VCaP (cell line): Measurements from ENCODE around the gene KCP.
A peak's percentile ranks its signal among the peaks of the same experiment; 100 is the strongest.

ENCODE experiments used
- H3K27ac ChIP-seq: fragments of 450-650 bp; 2 replicates; pipeline ENCODE4 v1.5.1; 2017
- CTCF ChIP-seq: fragments of 450-650 bp; conservative IDR thresholded peaks from 2 replicates; pipeline ENCODE4 v1.5.1; 2017; ENCODE audit warnings: mild to moderate bottlenecking, moderate library complexity

The KCP gene

DNA sequence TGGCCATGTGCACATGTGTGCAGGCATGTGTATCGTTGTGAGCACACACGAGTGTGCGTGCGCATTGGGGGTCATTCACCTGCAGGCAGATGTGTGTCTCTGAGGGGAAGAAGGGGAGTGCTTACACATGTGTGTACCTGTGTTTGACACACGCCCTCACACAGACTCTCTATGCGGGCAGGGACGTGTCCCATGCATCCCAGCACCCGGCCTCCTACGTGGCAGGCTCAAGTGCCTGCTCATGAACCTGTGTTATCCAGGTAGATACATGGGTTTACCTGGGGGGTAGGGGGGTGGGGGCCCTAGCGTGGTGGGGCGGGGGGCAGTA lies 18.6 kb downstream of the KCP start:
- H3K27ac ChIP-seq = no peak overlapping the region
- TF ChIP-seq CTCF = no peak

GRCh38 chr7:128891110-128891941 lies 19.2 kb downstream of the KCP start:
- H3K27ac ChIP-seq = peak overlapping the region; percentile 30; the same call in 1 of the 2 replicates
- peak; percentile 50 for TF ChIP-seq CTCF

- H3K27ac ChIP-seq = peak overlapping the region; percentile 30; the same call in 1 of the 2 replicates
- no peak for TF ChIP-seq CTCF
These were observed 20.0 kb downstream of the KCP start for GRCh38 chr7:128890306-128891109.

- H3K27ac ChIP-seq = no peak overlapping the region
- no peak for TF ChIP-seq CTCF
These were observed 21.4 kb downstream of the KCP start for GRCh38 chr7:128889121-128889520.

DNA sequence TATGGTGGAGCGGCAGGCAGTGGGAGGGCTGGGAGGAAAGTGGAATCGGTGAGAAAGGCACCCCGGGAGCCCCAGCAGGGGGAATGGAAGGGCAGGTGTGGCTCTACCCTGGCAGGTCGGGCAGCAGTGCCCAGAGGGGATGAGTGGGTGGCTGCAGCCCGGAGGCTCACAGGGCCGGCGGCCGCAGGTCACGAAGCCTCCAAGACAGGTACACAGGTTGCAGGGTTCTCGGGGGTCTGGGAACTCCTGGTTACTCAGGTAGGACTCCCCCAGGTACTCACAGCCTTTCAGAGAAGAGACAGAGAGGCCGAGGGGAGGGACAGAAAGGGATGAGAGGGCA lies 21.8 kb downstream of the KCP start:
- TF ChIP-seq CTCF = no peak

GRCh38 chr7:128888039-128888755 lies 22.3 kb downstream of the KCP start:
- H3K27ac ChIP-seq = no peak overlapping the region
- no peak for TF ChIP-seq CTCF

More for the DNA sequence above, 21.8 kb downstream of the KCP start:
- no peak overlapping the region for H3K27ac ChIP-seq
